ENCODE measurements around the gene EYA2.
"Not testable (repeated sequence)": the region's sequence is repeated elsewhere in the genome, so short reads cannot be mapped to it uniquely, and the experiment has no call there.

The EYA2 gene

GRCh38 chr20:46897328-46897880 is 2.8 kb downstream of the EYA2 start:
- no peak for DNase-seq

- no peak for DNase-seq
Measured at GRCh38 chr20:46898423-46898822, 3.8 kb downstream of the EYA2 start.

GRCh38 chr20:46899621-46900020 is 5.0 kb downstream of the EYA2 start:
- no peak for DNase-seq

- no peak for DNase-seq
Measured at GRCh38 chr20:46900086-46900485, 5.4 kb downstream of the EYA2 start.

- DNase-seq: no peak
Measured at GRCh38 chr20:46900826-46901225, 6.2 kb downstream of the EYA2 start.

GRCh38 chr20:46901638-46902037 is 7.0 kb downstream of the EYA2 start:
- DNase-seq: no peak

GRCh38 chr20:46903256-46903655 is 8.6 kb downstream of the EYA2 start:
- no peak for DNase-seq

- no peak for DNase-seq
Measured at GRCh38 chr20:46903937-46904336, 9.3 kb downstream of the EYA2 start.

- no peak for DNase-seq
Measured at GRCh38 chr20:46905364-46906125, 10.9 kb downstream of the EYA2 start.

GRCh38 chr20:46913329-46914044 is 18.8 kb downstream of the EYA2 start:
- no peak for DNase-seq

GRCh38 chr20:46914789-46915379 is 20.2 kb downstream of the EYA2 start:
- no peak for DNase-seq

GRCh38 chr20:46915575-46916257 is 21.1 kb downstream of the EYA2 start:
- no peak for DNase-seq

- DNase-seq: no peak
Measured at GRCh38 chr20:46916258-46916603, 21.6 kb downstream of the EYA2 start.

- no peak for DNase-seq
Measured at GRCh38 chr20:46917155-46917554, 22.5 kb downstream of the EYA2 start.

- no peak for DNase-seq
Measured at GRCh38 chr20:46920114-46920513, 25.5 kb downstream of the EYA2 start.

- not testable (repeated sequence) for DNase-seq
Measured at GRCh38 chr20:46922841-46923240, 28.2 kb downstream of the EYA2 start.

GRCh38 chr20:46923550-46923949 is 28.9 kb downstream of the EYA2 start:
- no peak for DNase-seq

GRCh38 chr20:46928580-46929132 is 34.0 kb downstream of the EYA2 start:
- DNase-seq: no peak

GRCh38 chr20:46929902-46930301 is 35.3 kb downstream of the EYA2 start:
- DNase-seq: no peak

GRCh38 chr20:46930640-46931339 is 36.1 kb downstream of the EYA2 start:
- no peak for DNase-seq

- DNase-seq: no peak
Measured at GRCh38 chr20:46931699-46932098, 37.1 kb downstream of the EYA2 start.

- not testable (repeated sequence) for DNase-seq
Measured at GRCh38 chr20:46932439-46932838, 37.8 kb downstream of the EYA2 start.

All from AML-193 (cell line).